ENCODE results near the gene HPF1. TPM values are rescaled to one million over a fixed set of nuclear protein-coding genes. Genes with fewer than 3 reads are reported as not detected.
"Not testable (repeated sequence)": the region's sequence is repeated elsewhere in the genome, so short reads cannot be mapped to it uniquely, and the experiment has no call there.

HPF1 gene
- total RNA-seq, result 10 to 100 TPM; 28.7 to 32.4 TPM

DNA sequence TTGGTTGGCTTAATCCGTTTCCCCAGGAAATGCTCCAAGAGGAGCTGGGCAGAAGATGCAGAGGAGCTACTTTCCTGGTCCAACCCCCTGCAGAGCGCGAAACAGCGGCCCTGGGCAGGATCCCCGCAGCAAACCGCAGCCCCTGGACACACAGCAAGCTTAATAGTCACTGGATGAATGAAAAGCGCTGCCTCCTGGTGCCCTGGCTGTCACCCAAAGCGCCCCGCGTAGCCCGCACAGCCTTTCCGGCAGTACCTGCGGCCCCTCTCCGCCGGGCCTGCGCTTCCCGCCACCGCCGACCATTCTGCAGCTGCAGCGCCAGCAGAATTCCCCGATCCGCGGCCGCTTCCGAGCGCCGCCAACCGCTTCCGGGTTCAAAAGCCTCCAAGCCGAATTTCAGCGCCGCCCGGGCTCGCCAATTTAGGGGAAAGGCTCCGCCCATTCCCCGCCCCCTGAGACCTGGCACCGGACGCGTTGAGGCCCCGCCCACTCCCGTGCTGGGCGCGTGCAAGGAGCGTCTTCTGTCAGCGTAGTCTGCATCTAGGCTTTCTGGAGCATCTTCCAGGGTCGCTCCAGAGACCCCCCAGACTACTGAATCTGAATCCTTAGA is at the start of gene HPF1:
TSS of gene HPF1 (minus strand) at position 370 of the 610 bp plus-strand sequence. CDS start at position 303, 67 bp downstream.
- peak; percentile 89 to 92 for ATAC-seq
- peaks cover 7 to 14% of the 10 kb centered on the region in 2 donors for H3K36me3 Mint-ChIP-seq
- no peaks in the 10 kb centered on the region for H3K9me3 Mint-ChIP-seq
- peak within 1 kb of the TSS; percentile 89 to 96 for H3K27ac Mint-ChIP-seq
- peak; percentile 94 to 95 for DNase-seq (ENCODE audit: low spot score in 2 of 2)

DNA sequence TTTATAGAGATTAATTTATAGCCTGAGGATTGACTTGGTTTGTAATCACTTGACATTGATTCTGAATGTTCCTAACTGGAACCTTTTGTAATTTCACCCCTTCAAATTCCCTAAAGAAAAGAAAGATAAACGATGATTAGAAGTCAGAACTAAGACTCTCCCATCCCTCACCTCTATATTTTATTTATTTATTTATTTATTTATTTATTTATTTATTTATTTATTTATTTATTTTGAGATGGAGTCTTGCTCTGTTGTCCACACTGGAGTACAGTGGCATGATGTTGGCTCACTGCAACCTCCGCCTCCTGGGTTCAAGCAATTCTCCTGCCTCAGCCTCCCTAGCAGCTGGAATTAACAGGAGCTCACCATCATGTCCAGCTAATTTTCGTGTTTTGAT is 49.0 kb upstream of the HPF1 start:
- H3K9me3 Mint-ChIP-seq; H3K27ac Mint-ChIP-seq; DNase-seq (ENCODE audit: low spot score in 2 of 2); ATAC-seq; H3K36me3 Mint-ChIP-seq: not testable (repeated sequence)

DNA sequence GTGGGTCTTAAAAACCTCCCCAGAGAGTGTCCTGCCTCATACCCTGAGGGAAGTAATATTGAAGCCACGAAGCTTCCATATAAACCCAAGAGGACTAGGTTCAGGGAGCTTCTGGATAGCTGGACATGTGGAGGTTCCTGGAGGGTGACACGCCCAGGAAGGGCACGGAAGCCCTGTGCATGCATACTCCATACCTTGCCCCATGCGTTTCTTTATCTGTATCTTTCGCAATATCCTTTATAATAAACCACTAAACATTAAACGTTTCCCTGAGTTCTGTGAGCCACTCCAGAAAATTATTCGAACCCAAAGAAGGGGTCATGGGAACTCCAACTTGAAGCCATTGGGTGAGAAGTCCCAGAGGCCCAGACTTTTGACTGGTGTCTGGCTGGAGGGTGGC is 45.7 kb upstream of the HPF1 start:
- H3K36me3 Mint-ChIP-seq, result no peaks in the 10 kb centered on the region
- DNase-seq (ENCODE audit: low spot score in 2 of 2) (no peak), ATAC-seq (no peak)
- H3K27ac Mint-ChIP-seq, result no peak overlapping the region
- no peaks in the 10 kb centered on the region for H3K9me3 Mint-ChIP-seq

DNA sequence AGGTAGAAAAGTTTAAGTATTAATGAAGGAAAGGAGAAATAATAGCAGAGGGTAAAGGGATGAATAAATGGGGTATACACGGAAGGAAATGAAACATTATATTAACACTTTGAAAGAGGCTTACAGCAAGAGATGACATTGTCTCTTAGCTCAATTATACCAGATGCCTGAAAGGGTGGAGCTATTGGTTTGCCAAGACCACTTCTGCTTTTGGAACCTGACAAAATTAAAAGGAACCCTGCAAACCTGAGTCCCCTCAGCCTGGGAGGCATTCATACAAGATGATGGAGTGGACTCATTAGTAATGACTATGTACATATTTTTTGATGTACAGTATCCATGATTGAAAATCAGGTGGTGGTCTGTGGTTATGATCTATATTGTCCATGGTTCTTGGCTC is 45.1 kb upstream of the HPF1 start:
- ATAC-seq (no peak), DNase-seq (ENCODE audit: low spot score in 2 of 2) (no peak)
- no peaks in the 10 kb centered on the region for H3K9me3 Mint-ChIP-seq
- no peak overlapping the region for H3K27ac Mint-ChIP-seq
- H3K36me3 Mint-ChIP-seq, result no peaks in the 10 kb centered on the region

DNA sequence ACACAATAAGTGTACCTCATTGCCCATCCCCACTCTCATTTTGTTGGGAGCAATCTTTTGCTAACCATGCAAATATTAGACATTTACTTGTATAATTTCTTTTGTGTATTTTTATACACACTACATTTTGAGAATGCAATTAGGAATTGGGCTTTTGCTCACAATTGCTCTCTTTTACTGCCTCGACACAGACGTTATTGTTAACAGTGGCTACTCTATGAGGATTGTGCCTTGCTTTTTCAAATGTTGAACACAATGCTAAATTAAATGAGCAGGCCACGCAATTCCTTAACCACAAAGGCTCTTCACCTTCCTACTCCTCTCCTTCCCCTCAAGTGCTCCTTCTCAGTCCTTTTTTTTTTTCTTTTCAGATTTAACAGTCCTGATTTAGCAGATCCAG is 42.8 kb upstream of the HPF1 start:
- DNase-seq (ENCODE audit: low spot score in 2 of 2), result no peak

DNA sequence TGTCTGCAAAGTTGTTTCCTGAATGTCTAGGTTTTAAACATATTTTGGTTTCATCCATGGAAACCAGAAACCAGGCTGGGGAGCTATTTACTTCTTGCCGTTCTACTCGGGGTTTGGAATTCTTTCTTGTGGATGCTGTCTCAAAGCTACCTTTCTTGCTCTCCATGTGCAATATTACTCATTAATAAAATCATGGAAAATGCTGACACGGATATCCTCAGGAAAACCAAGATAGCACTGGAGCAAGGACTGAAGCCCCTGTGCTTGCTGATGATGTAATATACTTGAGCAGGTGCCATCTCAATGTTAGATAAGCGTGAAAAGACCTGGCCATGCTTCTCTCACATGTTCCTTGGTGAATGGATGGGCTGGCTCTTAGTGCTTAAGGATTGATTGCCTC is 41.5 kb upstream of the HPF1 start:
- Mint-ChIP-seq H3K27ac (no peak overlapping the region), H3K36me3 (no peaks in the 10 kb centered on the region), H3K9me3 (no peaks in the 10 kb centered on the region)
- DNase-seq (ENCODE audit: low spot score in 2 of 2) (no peak), ATAC-seq (no peak)

More for the DNA sequence above, 42.8 kb upstream of the HPF1 start:
- Mint-ChIP-seq H3K27ac (no peak overlapping the region), H3K9me3 (no peaks in the 10 kb centered on the region), H3K36me3 (no peaks in the 10 kb centered on the region)
- no peak for ATAC-seq

DNA sequence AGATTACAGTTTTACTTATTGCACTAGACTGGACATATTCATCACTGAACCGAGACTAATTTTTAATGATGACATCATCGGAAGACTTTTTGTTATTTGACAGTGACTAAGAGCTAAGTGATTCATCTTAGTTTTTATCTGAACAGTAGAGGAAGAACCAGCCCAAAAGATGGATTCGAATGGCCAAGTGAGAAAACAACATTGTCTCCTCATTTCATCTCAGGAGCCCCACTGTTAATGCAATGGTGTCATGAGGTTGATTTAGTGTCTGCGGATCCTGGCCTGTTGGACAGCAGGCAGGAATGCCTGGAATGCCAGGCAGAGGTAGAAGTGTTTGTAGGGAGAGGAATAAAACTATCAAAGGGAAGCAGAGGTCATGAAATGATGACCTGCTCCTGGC is 37.8 kb upstream of the HPF1 start:
- H3K27ac Mint-ChIP-seq, result no peak overlapping the region
- ATAC-seq, result peak in 1 of 2 donors; percentile 50
- no peak for DNase-seq (ENCODE audit: low spot score in 2 of 2)
- no peaks in the 10 kb centered on the region for H3K9me3 Mint-ChIP-seq
- no peaks in the 10 kb centered on the region for H3K36me3 Mint-ChIP-seq

DNA sequence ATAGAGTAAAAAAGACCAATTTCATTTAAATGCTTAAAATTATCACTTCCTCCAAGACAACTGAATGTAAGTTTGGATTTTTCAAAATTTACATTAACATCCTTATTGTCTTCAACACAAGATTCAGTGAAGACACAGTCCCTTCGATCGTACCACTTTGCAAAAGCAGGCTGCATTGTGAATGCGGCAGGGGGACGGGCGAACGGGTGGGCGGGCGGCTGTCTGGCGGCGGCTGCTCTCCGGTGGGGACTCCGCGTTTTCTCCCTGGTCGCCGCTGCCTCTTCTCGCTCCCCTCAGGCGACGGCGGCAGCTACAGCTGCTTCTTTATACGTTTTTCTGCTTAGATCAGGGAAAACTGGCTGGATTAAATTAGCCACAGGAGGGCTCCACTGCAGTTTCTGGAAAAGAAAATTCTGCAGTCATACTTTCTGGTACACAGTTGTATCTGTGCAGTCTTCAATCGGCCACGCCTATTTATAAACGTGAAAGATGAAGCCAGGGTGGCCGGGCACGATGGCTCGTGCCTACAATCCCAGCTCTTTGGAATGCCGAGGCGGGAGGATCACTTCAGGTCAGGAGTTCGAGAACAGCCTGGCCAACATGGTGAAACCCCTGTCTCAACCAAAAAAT is 33.9 kb upstream of the HPF1 start:
- DNase-seq (ENCODE audit: low spot score in 2 of 2) (peak in 1 of 2 donors; percentile 8), ATAC-seq (peak in 1 of 2 donors; percentile 61)
- no peak overlapping the region for H3K27ac Mint-ChIP-seq
- no peaks in the 10 kb centered on the region for H3K9me3 Mint-ChIP-seq
- H3K36me3 Mint-ChIP-seq, result no peaks in the 10 kb centered on the region

DNA sequence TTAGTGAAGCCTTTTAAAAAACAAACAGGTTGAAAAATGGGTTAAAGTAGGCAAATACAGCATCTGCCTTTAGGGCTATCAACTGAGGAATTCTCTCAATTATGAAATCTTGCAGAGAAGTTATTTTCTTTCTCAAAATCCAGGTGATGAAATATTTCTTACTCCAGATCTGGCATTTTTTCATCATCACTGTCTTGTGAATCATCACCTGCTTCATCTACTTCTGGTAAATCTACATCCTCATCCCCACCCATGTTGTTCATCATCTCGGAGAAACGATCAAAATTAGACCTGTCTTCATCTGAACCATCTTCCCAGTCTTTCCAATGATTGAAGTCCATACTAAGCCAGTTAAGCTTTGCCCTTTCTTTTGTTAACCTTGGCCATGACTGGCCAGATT is 33.3 kb upstream of the HPF1 start:
- Mint-ChIP-seq H3K9me3 (no peaks in the 10 kb centered on the region), H3K36me3 (no peaks in the 10 kb centered on the region), H3K27ac (no peak overlapping the region)
- ATAC-seq (peak in 1 of 2 donors; percentile 28), DNase-seq (ENCODE audit: low spot score in 2 of 2) (no peak)

DNA sequence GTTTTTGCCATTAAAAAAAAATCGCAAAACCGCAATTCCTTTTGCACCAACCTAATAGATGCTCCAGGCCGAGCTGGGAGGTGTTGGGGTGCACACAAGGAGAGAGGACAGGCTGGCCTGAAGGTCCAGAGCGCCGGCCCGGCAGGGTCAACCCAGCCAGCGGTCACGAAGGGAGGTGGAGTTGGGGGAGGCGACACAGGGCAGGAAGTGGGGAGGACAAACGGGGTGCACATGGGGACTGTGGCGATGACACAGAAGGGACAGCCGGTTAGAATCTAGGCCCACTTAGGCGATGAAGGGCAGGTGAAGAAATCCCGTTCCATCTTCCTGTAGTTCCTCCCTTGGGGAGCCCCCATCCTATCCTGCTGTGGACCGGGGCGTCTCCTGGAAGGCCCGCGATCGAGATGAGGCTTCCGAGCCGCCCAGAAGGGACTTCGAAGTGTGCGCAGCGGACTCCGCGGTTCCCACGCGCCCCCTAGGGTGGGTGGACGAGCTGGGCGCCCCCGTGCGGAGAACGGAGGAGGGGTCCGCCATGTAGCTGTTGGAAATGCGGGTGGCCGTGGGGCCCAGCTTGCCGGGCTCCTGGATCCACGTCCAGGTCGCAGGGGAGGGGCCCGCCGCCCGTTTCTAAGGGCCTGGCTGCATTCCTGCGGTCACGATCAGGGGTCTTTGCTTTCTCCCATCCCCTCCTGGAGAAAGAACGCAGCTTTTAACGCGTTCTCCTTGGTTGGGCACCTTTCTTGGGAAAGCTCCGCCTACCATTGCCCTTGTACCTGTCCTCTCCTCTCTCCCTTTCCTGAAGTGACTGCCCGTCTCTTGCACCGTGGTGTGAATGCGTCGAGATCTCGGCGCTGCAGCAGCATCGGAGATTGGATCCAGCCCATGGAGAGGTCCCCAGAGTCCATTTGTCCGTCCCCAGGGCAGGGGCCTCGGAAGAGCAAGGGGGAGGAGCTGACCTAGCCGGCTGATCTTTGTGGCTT is 17.0 kb upstream of the HPF1 start:
- DNase-seq (ENCODE audit: low spot score in 2 of 2) (no peak), ATAC-seq (peak; percentile 33 to 63)
- H3K9me3 Mint-ChIP-seq, result no peaks in the 10 kb centered on the region
- H3K27ac Mint-ChIP-seq, result no peak overlapping the region
- peaks cover 0 to 7% of the 10 kb centered on the region in 2 donors for H3K36me3 Mint-ChIP-seq

DNA sequence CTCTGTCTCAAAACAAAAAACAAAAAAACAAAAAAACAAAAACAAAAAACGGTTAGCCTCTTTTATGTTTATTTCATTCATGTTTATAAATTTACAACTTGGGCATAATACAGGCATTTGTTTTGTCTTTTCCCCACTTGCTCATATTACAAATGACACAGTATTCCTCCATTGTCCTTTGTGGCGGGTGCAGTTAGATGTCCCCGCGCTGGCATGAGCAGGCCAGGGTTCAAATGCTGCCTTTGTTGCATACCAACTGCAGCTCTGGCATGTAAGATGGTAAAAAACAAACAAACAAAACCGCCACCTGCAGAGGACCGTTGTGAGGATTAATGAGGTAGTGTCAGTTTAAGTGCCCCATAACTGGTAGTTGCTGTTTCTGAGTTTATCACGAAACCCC is 16.1 kb upstream of the HPF1 start:
- peaks cover 0 to 7% of the 10 kb centered on the region in 2 donors for H3K36me3 Mint-ChIP-seq
- no peaks in the 10 kb centered on the region for H3K9me3 Mint-ChIP-seq
- ATAC-seq (no peak), DNase-seq (ENCODE audit: low spot score in 2 of 2) (no peak)
- no peak overlapping the region for H3K27ac Mint-ChIP-seq

DNA sequence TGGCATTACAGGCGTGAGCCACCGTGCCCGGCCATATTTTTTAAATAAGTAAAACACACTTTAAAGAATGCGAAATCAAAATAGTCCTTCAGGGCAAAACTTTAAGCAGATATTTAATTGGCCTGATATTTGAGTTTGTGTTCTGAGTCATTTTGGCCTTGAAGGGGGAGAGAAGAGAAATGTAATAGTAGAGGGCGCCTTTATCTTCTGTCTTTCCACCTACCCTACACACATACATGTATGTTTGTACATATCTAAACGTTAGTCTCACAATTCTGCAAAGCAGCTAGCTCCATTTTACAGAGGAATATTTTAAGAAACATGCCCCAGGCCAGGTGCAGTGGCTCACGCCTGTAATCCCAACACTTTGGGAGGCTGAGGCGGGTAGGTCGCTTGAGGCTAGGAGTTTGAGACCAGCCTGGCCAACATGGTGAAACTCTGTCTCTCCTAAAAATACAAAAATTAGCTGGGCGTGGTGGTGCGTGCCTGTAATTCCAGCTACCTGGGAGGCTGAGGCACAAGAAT is 13.9 kb upstream of the HPF1 start:
- not testable (repeated sequence) for ATAC-seq; H3K27ac Mint-ChIP-seq; H3K9me3 Mint-ChIP-seq; H3K36me3 Mint-ChIP-seq; DNase-seq (ENCODE audit: low spot score in 2 of 2)

DNA sequence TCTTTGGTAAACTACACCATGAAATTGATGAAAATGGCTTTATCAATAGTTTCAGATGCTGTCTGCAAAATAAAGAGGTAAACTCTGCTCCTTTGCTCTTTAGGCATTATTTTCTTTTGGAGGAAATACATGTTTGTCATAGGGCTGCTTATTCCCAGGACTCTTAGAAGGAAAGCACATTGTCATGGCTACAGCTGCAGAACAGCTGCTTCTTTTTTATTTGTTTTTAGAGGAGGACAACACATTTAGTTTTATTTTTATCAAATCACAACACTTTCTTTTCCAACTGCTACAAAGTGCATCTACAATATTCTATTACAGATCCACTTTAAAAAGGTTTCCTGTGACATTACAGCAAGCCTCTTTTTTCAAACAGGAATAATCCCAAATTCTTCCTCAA is 12.7 kb upstream of the HPF1 start:
- DNase-seq (ENCODE audit: low spot score in 2 of 2) (no peak), ATAC-seq (no peak)
- no peaks in the 10 kb centered on the region for H3K9me3 Mint-ChIP-seq
- H3K27ac Mint-ChIP-seq, result no peak overlapping the region
- no peaks in the 10 kb centered on the region for H3K36me3 Mint-ChIP-seq

DNA sequence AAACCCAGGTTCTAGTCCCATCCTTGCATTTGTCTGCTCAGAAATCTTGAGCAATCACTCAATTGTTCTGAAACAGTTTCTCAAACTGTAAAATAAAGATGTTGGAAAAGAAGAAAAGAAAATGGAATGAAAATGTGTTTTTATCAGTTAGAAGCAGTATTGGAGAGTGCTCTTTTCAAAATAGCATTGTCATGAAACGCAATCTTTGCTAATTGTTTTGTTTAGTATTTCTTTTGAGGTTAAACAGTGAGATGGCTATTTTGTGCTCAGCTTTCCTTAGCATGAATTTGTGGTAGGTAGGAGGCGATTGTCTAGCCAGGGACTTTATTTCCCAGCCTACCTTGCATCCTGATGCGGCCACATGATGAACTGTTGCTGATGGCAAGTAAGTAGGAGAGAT is 10.6 kb upstream of the HPF1 start:
- ATAC-seq, result no peak
- DNase-seq (ENCODE audit: low spot score in 2 of 2), result no peak
- Mint-ChIP-seq H3K27ac (no peak overlapping the region), H3K9me3 (no peaks in the 10 kb centered on the region), H3K36me3 (no peaks in the 10 kb centered on the region)

DNA sequence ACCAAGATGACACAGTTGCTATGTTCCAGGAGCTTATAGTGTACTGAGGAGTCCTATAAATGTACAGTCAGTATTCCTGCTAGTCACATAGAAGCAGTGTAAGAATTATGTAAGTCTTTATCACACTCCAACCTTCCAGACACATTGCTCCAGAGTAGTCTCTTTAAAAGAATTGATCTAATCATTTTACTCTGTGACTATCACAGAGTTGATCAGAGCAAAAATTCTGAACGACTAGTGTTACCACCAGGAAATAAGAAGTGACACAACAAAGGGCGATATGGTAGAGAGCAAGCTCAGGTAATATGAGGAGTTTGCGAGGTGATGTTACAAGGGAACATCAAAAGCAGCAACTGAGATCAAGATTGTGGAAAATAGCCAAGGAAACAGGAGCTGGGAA is 9.0 kb upstream of the HPF1 start:
- H3K27ac Mint-ChIP-seq, result no peak overlapping the region
- no peaks in the 10 kb centered on the region for H3K9me3 Mint-ChIP-seq
- H3K36me3 Mint-ChIP-seq, result no peaks in the 10 kb centered on the region
- ATAC-seq (no peak), DNase-seq (ENCODE audit: low spot score in 2 of 2) (no peak)

DNA sequence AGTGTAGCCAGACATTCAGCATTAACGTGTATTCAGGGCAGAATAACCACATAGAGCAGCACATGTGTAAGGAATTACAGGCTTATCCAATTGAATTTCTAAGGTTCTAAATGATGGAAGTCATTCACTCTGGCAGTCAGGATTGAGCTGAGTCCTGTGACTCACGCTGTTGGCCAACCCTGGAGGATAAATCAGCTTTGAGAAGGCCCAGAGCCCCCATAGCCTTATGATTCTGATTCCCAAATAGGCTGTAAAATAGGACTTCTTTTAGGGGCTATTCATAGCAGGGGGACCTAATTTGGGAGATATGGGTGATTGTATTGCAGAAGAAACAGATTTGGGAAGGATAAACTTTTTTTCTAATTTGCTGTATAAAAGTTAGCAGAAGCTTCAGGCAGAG is 8.1 kb upstream of the HPF1 start:
- no peaks in the 10 kb centered on the region for H3K36me3 Mint-ChIP-seq
- no peak for ATAC-seq
- DNase-seq (ENCODE audit: low spot score in 2 of 2), result no peak
- no peaks in the 10 kb centered on the region for H3K9me3 Mint-ChIP-seq
- H3K27ac Mint-ChIP-seq, result no peak overlapping the region

DNA sequence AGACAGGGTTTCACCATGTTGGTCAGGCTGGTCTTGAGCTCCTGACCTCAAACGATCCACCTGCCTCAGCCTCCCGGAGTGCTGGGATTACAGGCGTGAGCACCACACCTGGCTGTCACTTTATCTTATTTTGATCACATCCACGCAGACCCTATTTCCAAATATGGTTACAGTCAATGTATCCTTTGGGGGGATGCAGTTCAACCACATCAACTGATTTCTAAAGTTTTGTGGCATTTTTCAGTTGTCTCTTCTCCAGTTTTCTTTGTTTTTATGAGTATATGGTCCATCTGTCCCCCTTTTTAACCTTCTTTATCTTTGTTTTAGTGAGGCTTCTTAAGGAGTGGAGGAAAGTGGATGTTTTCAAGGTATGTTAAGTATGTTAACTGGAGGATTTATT is 4.1 kb upstream of the HPF1 start:
- Mint-ChIP-seq H3K36me3 (peaks cover 7% of the 10 kb centered on the region in 2 donors), H3K9me3 (no peaks in the 10 kb centered on the region), H3K27ac (no peak overlapping the region)
- ATAC-seq (no peak), DNase-seq (ENCODE audit: low spot score in 2 of 2) (no peak)
